GM15510 (cell line): Measurements from ENCODE around the gene TEKT5.

Experiments used
- POLR2A ChIP-seq: IDR thresholded peaks from 3 replicates; pipeline ENCODE4 v1.6.1; 2011; ENCODE audit warnings: borderline replicate concordance; ENCODE audit not compliant: insufficient read length; ENCODE audit errors: extremely low read depth

TEKT5 gene

GRCh38 chr16:10635365-10636021 is 59.2 kb downstream of the TEKT5 start:
- no peak for TF ChIP-seq POLR2A

- no peak for TF ChIP-seq POLR2A
Observed at GRCh38 chr16:10631886-10632285, 62.8 kb downstream of the TEKT5 start.

GRCh38 chr16:10629592-10629963 is 65.2 kb downstream of the TEKT5 start:
- TF ChIP-seq POLR2A: no peak

GRCh38 chr16:10625595-10626357 is 69.0 kb downstream of the TEKT5 start:
- TF ChIP-seq POLR2A: no peak

GRCh38 chr16:10624527-10624926 is 70.2 kb downstream of the TEKT5 start:
- TF ChIP-seq POLR2A: no peak

- no peak for TF ChIP-seq POLR2A
Observed at GRCh38 chr16:10623059-10623458, 71.7 kb downstream of the TEKT5 start.

GRCh38 chr16:10622036-10622921 is 72.5 kb downstream of the TEKT5 start:
- no peak for TF ChIP-seq POLR2A

GRCh38 chr16:10620120-10620519 is 74.6 kb downstream of the TEKT5 start:
- no peak for TF ChIP-seq POLR2A

- no peak for TF ChIP-seq POLR2A
Observed at GRCh38 chr16:10619271-10619849, 75.4 kb downstream of the TEKT5 start.

- no peak for TF ChIP-seq POLR2A
Observed at GRCh38 chr16:10618710-10619209, 76.0 kb downstream of the TEKT5 start.

- TF ChIP-seq POLR2A: no peak
Observed at GRCh38 chr16:10617662-10618420, 76.9 kb downstream of the TEKT5 start.

- TF ChIP-seq POLR2A: no peak
Observed at GRCh38 chr16:10616756-10617640, 77.7 kb downstream of the TEKT5 start.

- TF ChIP-seq POLR2A: no peak
Observed at GRCh38 chr16:10616419-10616755, 78.3 kb downstream of the TEKT5 start.
